Panc1 (cell line): Measurements from ENCODE around the gene UBE2N. TPM values are rescaled to one million over a fixed set of nuclear protein-coding genes. Genes with fewer than 3 reads are reported as not detected.

Source experiments
- ATAC-seq: fragments of 200-7000 bp; cut with Tn5 transposase; 2 replicates; pipeline ENCODE4 v1.9.1; 2020; ENCODE audit warnings: mild to moderate bottlenecking, moderate library complexity
- BruUV-seq: library from RNA; stranded (reverse); fragments of 400-500 nt; replicated peaks from 2 replicates; lab custom pipeline; 2021; lab: Mats Ljungman, UMichigan
- CTCF ChIA-PET: fragments of 300-600 bp; sonication (Branson Sonifier 250); formaldehyde crosslinking; loops from one replicate; lab custom pipeline; 2022; ENCODE audit warnings: antibody characterized with exemption; lab: Charles Lee
- POLR2A ChIA-PET: fragments of 300-600 bp; sonication (Branson Sonifier 250); formaldehyde crosslinking; loops from one replicate; lab custom pipeline; 2022; ENCODE audit warnings: antibody characterized with exemption; lab: Charles Lee
- DNase-seq: peaks from one replicate; pipeline ENCODE4 v3.0.0-alpha.2; 2010; ENCODE audit warnings: low read depth, low spot score
- H3K27ac ChIP-seq: 2 replicates; pipeline ENCODE4 v1.5.1; 2011; ENCODE audit warnings: mild to moderate bottlenecking, low read length, inconsistent platforms
- H3K27me3 ChIP-seq: fragments of 200-500 bp; sonication (Bioruptor generic); 2 replicates; pipeline ENCODE4 v1.6.0; 2014; ENCODE audit warnings: low read length, inconsistent platforms; ENCODE audit not compliant: control insufficient read depth, insufficient read depth
- H3K36me3 ChIP-seq: fragments of 200-500 bp; sonication (Bioruptor generic); 2 replicates; pipeline ENCODE4 v1.5.1; 2014; ENCODE audit warnings: inconsistent platforms, mild to moderate bottlenecking, low read length, moderate library complexity; ENCODE audit not compliant: control insufficient read depth, insufficient read depth
- H3K4me1 ChIP-seq: 2 replicates; pipeline ENCODE4 v1.5.1; 2011; ENCODE audit warnings: inconsistent platforms, mild to moderate bottlenecking, low read length, moderate library complexity; ENCODE audit not compliant: control insufficient read depth, insufficient read depth
- H3K4me3 ChIP-seq, 2 experiments: 2 replicates each; pipeline ENCODE4 v1.5.1; 2011 to 2012; ENCODE audit warnings: low read depth in 2 of 2, low read length in 2 of 2, mild to moderate bottlenecking in 2 of 2, inconsistent platforms in 1 of 2, moderate library complexity in 1 of 2
- H3K9me3 ChIP-seq: fragments of 200-500 bp; sonication (Bioruptor generic); 2 replicates; pipeline ENCODE4 v1.5.1; 2014; ENCODE audit warnings: low read depth, mild to moderate bottlenecking, inconsistent platforms, low read length, moderate library complexity; ENCODE audit not compliant: control insufficient read depth, insufficient read depth
- CTCF ChIP-seq: fragments of 450-650 bp; IDR thresholded peaks from 2 replicates; pipeline ENCODE4 v1.5.1; 2017; ENCODE audit warnings: mild to moderate bottlenecking
- POLR2AphosphoS5 ChIP-seq: IDR thresholded peaks from 2 replicates; pipeline ENCODE4 v1.6.1; 2012; ENCODE audit warnings: mild to moderate bottlenecking, low read depth, low read length, moderate library complexity
- REST ChIP-seq, 2 experiments: IDR thresholded peaks; 2 replicates each; pipeline ENCODE4 v1.6.1; 2011 to 2012; ENCODE audit warnings: low read depth in 2 of 2, control low read depth in 1 of 2, low read length in 1 of 2, mild to moderate bottlenecking in 1 of 2, moderate library complexity in 1 of 2; ENCODE audit not compliant: insufficient read depth in 1 of 2
- SIN3A ChIP-seq: IDR thresholded peaks from 2 replicates; pipeline ENCODE4 v1.6.1; 2012; ENCODE audit warnings: low read depth, mild to moderate bottlenecking, low read length, moderate library complexity, borderline replicate concordance; ENCODE audit not compliant: insufficient read depth
- TCF7L2 ChIP-seq: IDR thresholded peaks from 2 replicates; pipeline ENCODE4 v1.6.1; 2011; ENCODE audit warnings: mild to moderate bottlenecking, low read depth, low read length, inconsistent platforms
- in situ Hi-C: cut with HindIII; loops from 2 replicates; pipeline ENCODE4 v1.10.0; 2016; ENCODE audit warnings: low sequenced_read_pairs, low pct_unique_long_range_greater_than_20kb
- intact Hi-C: fragments of 100-400 bp; cut with micrococcal nuclease; formaldehyde crosslinking; loops from one replicate; pipeline ENCODE4 v1.10.0; 2022; ENCODE audit not compliant: unreplicated experiment
- total RNA-seq: library from RNA; stranded (reverse); gene quantifications from one replicate; pipeline ENCODE4 v1.2.1, GENCODE V29; 2021; ENCODE audit not compliant: unreplicated experiment

The UBE2N gene
- total RNA-seq, 1 experiment from 2014 or later, result 150 TPM

GRCh38 chr12:93430280-93430679 is 11.5 kb downstream of the UBE2N start:
- DNase-seq (no peak), ATAC-seq (no peak)
- ChIA-PET CTCF (no interaction called here), POLR2A (no interaction called here)
- Histone ChIP-seq H3K4me3 (no peak overlapping the region), H3K27ac (no peak overlapping the region), H3K9me3 (no peaks in the 10 kb centered on the region), H3K27me3 (no peaks in the 10 kb centered on the region), H3K36me3 (no peaks in the 10 kb centered on the region), H3K4me1 (peaks cover 12% of the 10 kb centered on the region)
- intact Hi-C loops (no loop called here), in situ Hi-C loops (no loop called here)
- TF ChIP-seq REST (IDR thresholded peaks at IDR 0.05; ENCODE audit: insufficient read depth in 1 of 2, low read depth in 2 of 2, low read length in 1 of 2) (no peak), CTCF (no peak), SIN3A (no peak), POLR2AphosphoS5 (no peak), TCF7L2 (no peak)
- BruUV-seq, result no TSS peak

- peaks cover 16% of the 10 kb centered on the region for H3K4me1 ChIP-seq
- ChIA-PET CTCF (no interaction called here), POLR2A (no interaction called here)
- ATAC-seq (0 out of 2 replicates have a peak, but pooled peaks have one; percentile 47), DNase-seq (no peak)
- H3K27me3 ChIP-seq, result no peaks in the 10 kb centered on the region
- H3K4me3 ChIP-seq, result no peak overlapping the region
- H3K9me3 ChIP-seq, result no peaks in the 10 kb centered on the region
- no peak for TF ChIP-seq SIN3A
- TF ChIP-seq TCF7L2, result no peak
- TF ChIP-seq POLR2AphosphoS5, result no peak
- TF ChIP-seq CTCF, result no peak
- TF ChIP-seq REST (IDR thresholded peaks at IDR 0.05; ENCODE audit: insufficient read depth in 1 of 2, low read depth in 2 of 2, low read length in 1 of 2), result no peak
- in situ Hi-C loops, result no loop called here
- H3K36me3 ChIP-seq, result no peaks in the 10 kb centered on the region
- intact Hi-C loops, result loop anchor here (10.0 kb wide), 1 partner anchor 675 kb away; no protein-coding TSS in a partner anchor
- no TSS peak for BruUV-seq
- no peak overlapping the region for H3K27ac ChIP-seq
Measured at GRCh38 chr12:93429852-93430251, 11.9 kb downstream of the UBE2N start.
